ENCODE results near the gene ZNF420.
"Not testable (repeated sequence)": the region's sequence is repeated elsewhere in the genome, so short reads cannot be mapped to it uniquely, and the experiment has no call there.

ZNF420 gene

GRCh38 chr19:37077934-37078716 is at the start of gene ZNF420:
TSS of gene ZNF420 (plus strand) at chr19:37078433. CDS start at chr19:37089119, 10,686 bp downstream.
- peak; percentile 80 for DNase-seq (ENCODE audit: low read depth, low spot score)

DNA sequence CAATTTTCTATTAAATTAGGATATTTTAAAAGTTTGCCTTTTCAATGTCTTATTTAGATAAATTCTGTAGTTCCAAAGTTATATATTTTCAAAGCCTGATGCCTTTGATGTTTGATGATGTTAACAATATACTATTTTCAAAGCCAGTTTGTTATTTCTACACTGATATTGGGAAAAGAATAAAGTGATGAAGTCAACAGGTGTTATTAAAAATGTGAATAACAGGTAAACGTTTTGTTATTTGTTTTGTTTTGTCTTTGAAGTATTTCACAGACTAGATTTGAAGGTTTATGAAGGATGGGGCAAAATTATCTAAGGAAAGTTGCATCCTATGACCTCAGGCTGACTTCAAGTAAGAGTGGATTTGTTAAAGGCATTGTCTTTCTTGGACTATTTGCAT is 33.1 kb upstream of the ZNF420 start:
- no peak for DNase-seq (ENCODE audit: low read depth, low spot score)

DNA sequence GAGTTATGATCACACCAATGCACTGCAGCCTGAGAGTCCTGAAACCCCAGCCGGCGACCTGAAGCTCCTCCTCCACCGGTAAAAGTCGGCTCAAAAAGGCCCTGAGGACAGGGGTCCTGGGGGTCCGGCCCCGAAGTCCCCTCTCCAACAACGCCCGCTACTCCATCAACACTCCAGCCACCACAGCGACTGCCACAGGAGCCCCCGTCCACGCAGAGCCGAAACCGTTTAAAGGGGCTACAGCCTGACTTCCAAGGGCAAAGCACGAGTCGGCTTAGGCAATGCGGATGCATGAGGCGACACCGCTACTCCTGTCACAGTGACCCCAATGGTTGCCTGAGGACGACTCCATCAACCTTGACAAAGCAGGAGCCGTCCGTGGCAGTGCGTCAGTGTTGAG is 22.9 kb upstream of the ZNF420 start:
- no peak for DNase-seq (ENCODE audit: low read depth, low spot score)

- DNase-seq (ENCODE audit: low read depth, low spot score) = no peak
These were observed 21.5 kb upstream of the ZNF420 start for GRCh38 chr19:37056776-37057175.

DNA sequence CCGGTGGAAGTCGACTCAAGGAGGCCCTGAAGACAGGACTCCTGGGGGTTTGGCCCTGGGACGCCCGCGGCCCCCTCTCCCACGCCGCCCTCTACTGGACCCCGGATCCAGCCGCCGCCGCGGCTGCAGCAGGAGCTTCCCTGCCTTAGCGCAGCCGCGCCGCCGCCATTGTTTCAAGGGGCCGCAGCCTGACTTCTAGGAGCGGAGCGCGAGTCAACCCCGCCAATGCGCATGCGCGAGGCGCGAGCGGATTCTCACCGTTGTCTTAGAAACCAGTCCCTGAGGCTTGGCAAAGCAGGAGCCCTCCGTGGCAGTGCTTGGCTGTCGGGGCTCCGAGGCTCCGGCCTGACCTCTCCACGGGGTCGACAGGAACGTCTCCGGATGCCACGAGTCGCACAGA is 19.1 kb upstream of the ZNF420 start:
- DNase-seq (ENCODE audit: low read depth, low spot score) = no peak

GRCh38 chr19:37064886-37065285 is 13.3 kb upstream of the ZNF420 start:
- DNase-seq (ENCODE audit: low read depth, low spot score) = not testable (repeated sequence)

- no peak for DNase-seq (ENCODE audit: low read depth, low spot score)
These were observed 4.1 kb upstream of the ZNF420 start for GRCh38 chr19:37074111-37074510.

GRCh38 chr19:37074819-37075362 is 3.3 kb upstream of the ZNF420 start:
- DNase-seq (ENCODE audit: low read depth, low spot score) = no peak

GRCh38 chr19:37076524-37076923 is 1.7 kb upstream of the ZNF420 start:
- not testable (repeated sequence) for DNase-seq (ENCODE audit: low read depth, low spot score)

- no peak for DNase-seq (ENCODE audit: low read depth, low spot score)
These were observed 716 bp upstream of the ZNF420 start for GRCh38 chr19:37077501-37077933.

DNA sequence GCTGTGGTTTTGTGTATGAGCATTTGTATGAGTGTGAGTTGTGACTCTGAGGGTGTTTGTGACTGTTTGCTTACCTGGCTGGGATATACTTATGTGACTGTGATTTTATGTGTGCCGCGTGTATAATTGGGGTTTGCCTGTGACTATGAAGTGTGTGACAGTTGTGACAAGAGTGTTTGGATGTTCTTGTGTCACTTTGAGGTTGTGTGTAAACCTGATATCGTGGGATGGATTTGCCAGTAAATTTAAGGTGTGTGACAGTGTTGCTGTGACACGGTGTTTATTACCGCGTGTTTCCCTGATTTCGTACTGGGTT is 442 bp downstream of the ZNF420 start:
- no peak for DNase-seq (ENCODE audit: low read depth, low spot score)

GRCh38 chr19:37079238-37079637 is 1.0 kb downstream of the ZNF420 start:
- no peak for DNase-seq (ENCODE audit: low read depth, low spot score)

GRCh38 chr19:37082307-37082706 is 4.1 kb downstream of the ZNF420 start:
- no peak for DNase-seq (ENCODE audit: low read depth, low spot score)

DNA sequence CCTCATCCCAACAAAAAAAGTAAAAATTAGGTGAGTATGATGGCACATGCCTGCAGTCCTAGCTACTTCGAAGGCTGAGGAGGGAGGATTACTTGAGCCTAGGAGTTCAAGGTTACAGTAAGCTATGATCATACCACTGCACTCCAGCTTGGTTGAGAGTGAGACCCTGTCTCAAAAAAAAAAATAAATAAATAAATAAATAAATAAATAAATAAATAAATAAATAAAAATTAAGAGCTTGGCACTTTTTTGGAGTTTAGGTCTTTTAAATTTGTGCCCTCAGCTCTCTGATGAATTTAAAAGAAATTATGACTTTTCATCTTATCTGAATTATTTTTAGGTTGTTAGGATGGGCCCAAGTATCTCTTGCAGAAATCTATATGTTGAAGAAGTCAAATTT is 8.9 kb downstream of the ZNF420 start:
- no peak for DNase-seq (ENCODE audit: low read depth, low spot score)

DNA sequence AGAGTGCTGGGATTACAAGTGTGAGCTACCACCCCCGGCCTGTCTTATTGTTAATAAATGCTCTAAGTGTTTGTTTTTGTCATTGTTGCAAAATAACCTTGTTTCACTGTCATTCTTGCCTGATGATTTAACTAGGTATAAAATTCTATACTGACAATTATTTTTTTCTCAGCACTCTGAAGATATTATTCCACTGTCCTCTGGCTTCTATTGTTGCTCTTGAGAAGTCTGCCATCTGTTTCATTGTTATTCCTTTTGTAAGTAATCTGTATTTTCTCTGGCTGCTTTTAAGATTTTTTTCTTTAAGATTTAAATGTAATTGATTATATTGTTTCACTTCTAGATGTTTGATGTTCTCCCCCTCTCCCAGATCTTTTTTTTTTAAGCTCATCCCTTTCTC is 17.6 kb downstream of the ZNF420 start:
- DNase-seq (ENCODE audit: low read depth, low spot score) = no peak

- no peak for DNase-seq (ENCODE audit: low read depth, low spot score)
These were observed 20.3 kb downstream of the ZNF420 start for GRCh38 chr19:37098570-37098969.

- DNase-seq (ENCODE audit: low read depth, low spot score) = not testable (repeated sequence)
These were observed 25.9 kb downstream of the ZNF420 start for GRCh38 chr19:37104135-37104534.

DNA sequence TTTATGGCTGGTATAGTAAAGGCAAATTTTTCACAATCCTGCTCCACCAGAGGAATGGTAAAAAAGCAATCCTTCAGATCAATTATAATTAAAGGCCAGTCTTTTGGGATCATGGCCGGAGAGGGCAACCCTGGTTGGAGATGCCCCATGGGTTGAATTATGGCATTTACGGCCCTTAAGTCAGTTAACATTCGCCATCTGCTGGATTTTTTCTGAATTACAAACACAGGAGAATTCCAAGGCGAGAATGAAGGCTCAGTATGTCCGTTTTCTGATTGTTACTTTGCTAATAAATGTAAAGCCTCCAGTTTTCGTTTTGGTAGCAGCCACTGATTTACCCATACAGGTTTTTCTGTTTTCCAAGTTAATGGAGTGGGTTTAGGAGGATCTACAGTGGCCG is 33.5 kb downstream of the ZNF420 start:
- not testable (repeated sequence) for DNase-seq (ENCODE audit: low read depth, low spot score)

DNA sequence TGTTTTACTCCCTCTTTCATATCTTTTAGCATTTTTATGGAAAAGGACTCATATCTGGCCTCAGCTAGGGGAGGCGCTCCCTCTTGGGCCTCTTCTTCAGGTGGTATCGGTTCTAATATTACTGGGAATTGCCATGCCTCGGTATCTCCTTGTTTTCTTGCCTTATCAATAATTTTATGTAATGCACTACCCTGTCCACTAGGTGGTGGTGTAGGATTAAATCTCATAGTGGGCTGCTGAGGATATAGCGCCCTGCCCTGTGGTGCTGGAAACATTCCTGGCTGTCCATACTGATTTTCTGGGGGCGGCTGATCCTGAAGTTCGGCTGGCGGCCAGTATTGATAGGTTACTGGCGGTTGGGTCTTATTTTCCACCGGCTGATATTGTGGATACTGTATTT is 35.8 kb downstream of the ZNF420 start:
- no peak for DNase-seq (ENCODE audit: low read depth, low spot score)

- not testable (repeated sequence) for DNase-seq (ENCODE audit: low read depth, low spot score)
These were observed 43.9 kb downstream of the ZNF420 start for GRCh38 chr19:37122093-37122492.

DNA sequence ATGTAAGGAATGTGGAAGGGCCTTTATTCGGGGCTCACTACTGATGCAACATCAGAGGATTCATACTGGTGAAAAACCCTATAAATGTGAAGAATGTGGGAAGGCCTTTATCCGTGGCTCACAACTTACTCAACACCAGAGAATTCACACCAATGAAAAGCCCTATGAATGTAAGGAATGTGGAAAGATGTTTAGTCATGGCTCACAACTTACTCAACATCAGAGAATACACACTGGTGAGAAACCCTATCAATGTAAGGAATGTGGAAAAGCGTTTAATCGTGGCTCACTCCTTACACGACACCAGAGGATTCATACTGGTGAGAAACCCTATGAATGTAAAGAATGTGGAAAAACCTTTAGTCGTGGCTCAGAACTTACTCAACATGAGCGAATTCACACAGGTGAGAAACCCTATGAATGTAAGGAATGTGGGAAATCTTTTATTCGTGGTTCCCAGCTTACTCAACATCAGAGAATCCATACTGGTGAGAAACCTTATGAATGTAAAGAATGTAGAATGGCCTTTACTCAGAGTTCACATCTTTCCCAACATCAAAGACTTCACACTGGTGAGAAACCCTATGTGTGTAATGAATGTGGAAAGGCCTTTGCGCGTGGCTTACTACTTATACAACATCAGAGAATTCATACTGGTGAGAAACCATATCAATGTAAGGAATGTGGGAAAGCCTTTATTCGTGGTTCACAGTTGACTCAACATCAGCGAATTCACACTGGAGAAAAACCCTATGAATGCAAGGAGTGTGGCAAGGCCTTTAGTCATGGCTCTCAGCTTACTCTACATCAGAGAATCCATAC is 50.0 kb downstream of the ZNF420 start:
- DNase-seq (ENCODE audit: low read depth, low spot score) = no peak

GRCh38 chr19:37128821-37129177 is 50.6 kb downstream of the ZNF420 start:
- no peak for DNase-seq (ENCODE audit: low read depth, low spot score)

DNA sequence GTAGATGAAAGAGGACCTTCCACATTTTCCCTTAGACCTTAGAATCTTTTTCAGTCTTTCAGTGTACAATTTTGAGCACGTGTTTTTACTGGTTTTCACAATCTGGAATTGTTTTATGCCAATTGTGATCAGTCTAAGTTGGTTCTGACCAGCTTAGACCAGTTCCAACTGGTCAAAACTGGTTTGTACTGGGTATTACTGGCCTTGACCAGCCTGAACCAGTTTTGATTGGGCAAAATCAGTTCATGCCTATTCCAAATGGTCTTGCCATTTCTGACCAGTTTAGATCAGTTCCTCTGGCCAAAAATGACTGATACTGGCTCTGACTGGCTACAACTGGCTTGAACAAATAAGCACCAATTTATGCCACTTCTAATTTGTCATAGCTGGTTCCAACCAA is 57.9 kb downstream of the ZNF420 start:
- DNase-seq (ENCODE audit: low read depth, low spot score) = no peak

Measured in iPS DF 19.7 (cell line).